Liver (tissue), 3 donors: Measurements from ENCODE around the gene CITED4.

Source experiments
- ATF3 ChIP-seq: IDR thresholded peaks from 2 replicates; pipeline ENCODE4 v1.6.1; 2016; ENCODE audit warnings: antibody characterized with exemption
- CTCF ChIP-seq: fragments of 150-350 bp; IDR thresholded peaks from 2 replicates; pipeline ENCODE4 v1.5.1; 2017; ENCODE audit warnings: improper control_type of control experiment, low read depth, low read length; ENCODE audit not compliant: missing input control
- EGR1 ChIP-seq, 2 donors: IDR thresholded peaks; 2 replicates each; pipeline ENCODE4 v1.6.1; 2016 to 2018; ENCODE audit warnings: antibody characterized with exemption in 2 of 2, low read depth in 2 of 2
- MAX ChIP-seq: IDR thresholded peaks from 2 replicates; pipeline ENCODE4 v1.6.1; 2016; ENCODE audit warnings: antibody characterized with exemption
- SP1 ChIP-seq: IDR thresholded peaks from 2 replicates; pipeline ENCODE4 v1.6.1; 2018; ENCODE audit warnings: antibody characterized with exemption, mild to moderate bottlenecking
- ZBTB33 ChIP-seq: IDR thresholded peaks from 2 replicates; pipeline ENCODE4 v1.6.1; 2016; ENCODE audit warnings: antibody characterized with exemption
- donor health status: healthy.
- donor health status: healthy.

- TF ChIP-seq CTCF (no peak), MAX (no peak), ATF3 (no peak), SP1 (no peak), ZBTB33 (no peak), EGR1 (IDR thresholded peaks at IDR 0.05; ENCODE audit: low read depth in 2 of 2) (no peak)
Observed at GRCh38 chr1:40847023-40847745, 15.0 kb downstream of the CITED4 start.
